K562 (cell line): ENCODE results near the gene LAMA1. TPM values are rescaled to one million over a fixed set of nuclear protein-coding genes. Genes with fewer than 3 reads are reported as not detected.

Source experiments
- ATAC-seq: fragments of 200-7000 bp; cut with Tn5 transposase; 3 replicates; pipeline ENCODE4 v1.9.1; 2020; ENCODE audit warnings: moderate library complexity
- BruUV-seq: library from RNA; stranded (reverse); fragments of 400-500 nt; replicated peaks from 2 replicates; lab custom pipeline; 2021; lab: Mats Ljungman, UMichigan
- CTCF ChIA-PET: fragments of 300-600 bp; formaldehyde crosslinking; extraction: SDS; loops from one replicate; lab custom pipeline; 2021; ENCODE audit warnings: low intra/inter-chr PET ratio; lab: Yijun Ruan, JAX
- POLR2A ChIA-PET: fragments of 300-600, 350-650 bp; sonication (Branson Sonifier 250); formaldehyde crosslinking; extraction: SDS; loops from one replicate; lab custom pipeline; 2021; ENCODE audit warnings: antibody characterized with exemption, inconsistent platforms; lab: Yijun Ruan, JAX
- DNase-seq, 4 experiments: peaks; one replicate each; pipeline versions ENCODE4 v3.0.0 to v3.0.0-alpha.2; 2011 to 2018; ENCODE audit warnings: low spot score in 3 of 4, mixed read lengths in 3 of 4; ENCODE audit errors: extremely low read depth in 1 of 4
- FAIRE-seq: peaks from 2 replicates; lab custom pipeline; 2011; peaks lifted over from hg19 to GRCh38; lab: Jason Lieb, UNC
- H2AFZ ChIP-seq: 2 replicates; pipeline ENCODE4 v1.6.0; 2011; ENCODE audit warnings: low read depth, low read length, control low read depth, inconsistent platforms
- H3K27ac ChIP-seq: fragments of 200-600 bp; 3 replicates; pipeline ENCODE4 v1.8.0; 2011; ENCODE audit warnings: low read depth, mild to moderate bottlenecking, control low read depth, inconsistent platforms, low read length, moderate library complexity, mixed read lengths; ENCODE audit errors: extremely low read depth
- H3K27me3 ChIP-seq, 2 experiments: fragments of 300-600 bp in 1 of 2; 2 replicates in 1 of 2; 3 replicates in 1 of 2; pipeline versions ENCODE4 v1.6.0 to v1.8.0; 2011; ENCODE audit warnings: inconsistent platforms in 2 of 2, low read length in 2 of 2, mild to moderate bottlenecking in 1 of 2, mixed read lengths in 1 of 2, moderate library complexity in 1 of 2; ENCODE audit not compliant: control insufficient read depth in 2 of 2, insufficient read depth in 2 of 2
- H3K36me3 ChIP-seq: fragments of 300-600 bp; 3 replicates; pipeline ENCODE4 v1.8.0; 2011; ENCODE audit warnings: mild to moderate bottlenecking, low read length, inconsistent platforms; ENCODE audit not compliant: control insufficient read depth, insufficient read depth
- H3K4me1 ChIP-seq, 2 experiments: fragments of 200-600 bp in 1 of 2; replicated peaks in 1 of 2; 2 replicates in 1 of 2; 3 replicates in 1 of 2; pipeline versions ENCODE4 v1.5.1 to v1.8.0; 2011; ENCODE audit warnings: inconsistent platforms in 2 of 2, low read length in 2 of 2, mild to moderate bottlenecking in 1 of 2, mixed read lengths in 1 of 2, moderate library complexity in 1 of 2; ENCODE audit not compliant: control insufficient read depth in 2 of 2, insufficient read depth in 2 of 2
- H3K4me2 ChIP-seq: 2 replicates; pipeline ENCODE4 v1.6.1; 2011; ENCODE audit warnings: low read length, control low read depth, inconsistent platforms, mixed read lengths; ENCODE audit not compliant: insufficient read depth
- H3K4me3 ChIP-seq: fragments of 200-600 bp; sonication (generic), shearing (Covaris generic); 2 replicates; pipeline ENCODE4 v1.5.1; 2016; ENCODE audit warnings: control low read depth, inconsistent platforms
- H3K79me2 ChIP-seq: fragments of 200-600 bp; 3 replicates; pipeline ENCODE4 v1.8.0; 2011; ENCODE audit warnings: low read length, inconsistent platforms; ENCODE audit not compliant: control insufficient read depth, insufficient read depth
- H3K9ac ChIP-seq, 2 experiments: 2 replicates each; pipeline versions ENCODE4 v1.6.0 to v1.6.1; 2011; ENCODE audit warnings: low read depth in 2 of 2, low read length in 2 of 2, control low read depth in 1 of 2, inconsistent platforms in 1 of 2, mild to moderate bottlenecking in 1 of 2, mixed read lengths in 1 of 2; ENCODE audit not compliant: insufficient read depth in 1 of 2
- H3K9me1 ChIP-seq: one replicate; pipeline ENCODE4 v1.6.0; 2011; ENCODE audit warnings: inconsistent platforms, mild to moderate bottlenecking, low read length, moderate library complexity; ENCODE audit not compliant: control insufficient read depth, insufficient read depth
- H3K9me3 ChIP-seq: replicated peaks from 2 replicates; pipeline ENCODE4 v1.5.1; 2011; ENCODE audit warnings: low read depth, low read length, inconsistent platforms; ENCODE audit not compliant: control insufficient read depth, insufficient read depth
- H4K20me1 ChIP-seq: replicated peaks from 2 replicates; pipeline ENCODE4 v1.6.1; 2011; ENCODE audit warnings: low read length, inconsistent platforms, mixed read lengths; ENCODE audit not compliant: control insufficient read depth, insufficient read depth
- CREB1 ChIP-seq, 2 experiments: sonication (generic) in 1 of 2; formaldehyde crosslinking in 1 of 2; IDR thresholded peaks; 2 replicates each; pipeline versions ENCODE4 v1.6.1 to v1.8.0; 2012 to 2022; ENCODE audit warnings: inconsistent platforms in 1 of 2, mild to moderate bottlenecking in 1 of 2, missing genetic modification reagents in 1 of 2, moderate library complexity in 1 of 2
- KDM5B ChIP-seq: fragments of 200-600 bp; sonication (generic); IDR thresholded peaks from 2 replicates; pipeline ENCODE4 v1.6.1; 2012; ENCODE audit warnings: low read depth, mild to moderate bottlenecking, moderate library complexity, low read length, control low read depth, inconsistent platforms; ENCODE audit not compliant: insufficient replicate concordance
- NFXL1 ChIP-seq: fragments of 450-650 bp; formaldehyde crosslinking; IDR thresholded peaks from 2 replicates; pipeline ENCODE4 v1.4.0; 2021; ENCODE audit warnings: mild to moderate bottlenecking
- NR2F6 ChIP-seq: fragments of 450-650 bp; formaldehyde crosslinking; IDR thresholded peaks from 2 replicates; pipeline ENCODE4 v1.4.0; 2020; ENCODE audit warnings: mild to moderate bottlenecking
- PURB ChIP-seq: sonication (generic); formaldehyde crosslinking; IDR thresholded peaks from 2 replicates; pipeline ENCODE4 v1.9.0; 2021; ENCODE audit warnings: low read depth, mild to moderate bottlenecking, missing genetic modification reagents
- TBP ChIP-seq: optimal IDR thresholded peaks from 2 replicates; pipeline ENCODE3; 2011; ENCODE audit warnings: low read depth, low read length, improper control_type of control experiment
- TFE3 ChIP-seq: fragments of 450-650 bp; formaldehyde crosslinking; IDR thresholded peaks from 2 replicates; pipeline ENCODE4 v1.4.0; 2020; ENCODE audit warnings: mild to moderate bottlenecking, mixed read lengths
- ZNF584 ChIP-seq: fragments of 200-800 bp; sonication (Bioruptor generic); IDR thresholded peaks from 2 replicates; pipeline ENCODE4 v1.6.1; 2016; ENCODE audit warnings: low read depth, mild to moderate bottlenecking, missing genetic modification characterization, missing compliant biosample characterization
- ZNF717 ChIP-seq: fragments of 250-450 bp; sonication (Bioruptor Pico); IDR thresholded peaks from 2 replicates; pipeline ENCODE4 v1.5.0; 2021
- WGBS: fragments of 100-300 bp; shearing (Covaris generic); methylation state at CpG from one replicate; pipeline ENCODE4 v1.1.6; 2016; ENCODE audit warnings: low coverage, mixed read lengths; ENCODE audit not compliant: insufficient coverage; ENCODE audit errors: missing lambda C conversion rate; 5-methylcytosine and 5-hydroxymethylcytosine counted together
- in situ Hi-C: fragments of 300-500 bp; cut with MboI; formaldehyde crosslinking; loops from 4 replicates; pipeline ENCODE4 v1.15.0; 2018; ENCODE audit warnings: inconsistent platforms, mixed read lengths
- intact Hi-C: fragments of 100-400 bp; cut with micrococcal nuclease; formaldehyde crosslinking; loops from 2 replicates; pipeline ENCODE4 v1.14.2; 2022
- polyA plus RNA-seq, 8 experiments: library from polyadenylated mRNA; depleted of rRNA in 4 of 8; stranded (reverse) in 5 of 8; unstranded in 3 of 8; fragments of >200 nt; fragmentation: Nextera tagmentation in 2 of 8; fragmentation: Illumina TruSeq in 1 of 8; extraction: Ambion mirVana in 2 of 8; extraction: Trizol in 1 of 8; gene quantifications; 2 replicates each; pipeline versions ENCODE4 v1.2.1 to v1.2.3, GENCODE V29; 2011 to 2014; ENCODE audit warnings: inconsistent platforms in 1 of 8, missing spikeins in 1 of 8
- total RNA-seq, 7 experiments: library from RNA; depleted of rRNA in 6 of 7; stranded (reverse); fragments of >200 nt in 6 of 7; fragmentation: Illumina TruSeq in 2 of 7; extraction: Trizol in 2 of 7; gene quantifications; 2 replicates each; pipeline versions ENCODE4 v1.2.1 to v1.2.3, GENCODE V29; 2011 to 2021; ENCODE audit warnings: low replicate concordance in 1 of 7

LAMA1 gene
- total and polyA plus RNA-seq, 9 of the 15 experiments (the other 6 are each of a cell fraction or from before 2014, with no cell fraction given) = 0.04 TPM; not detected in 8

- ATAC-seq (no peak), FAIRE-seq (no peak), DNase-seq (no peak)
- no peak overlapping the region for H3K4me3 ChIP-seq
- no peak overlapping the region for H3K4me2 ChIP-seq
- no peaks in the 10 kb centered on the region for H3K79me2 ChIP-seq
- WGBS = 0% methylated on average over 3 of the region's 3 CpGs
- H3K9ac ChIP-seq = no peak overlapping the region
- no peaks in the 10 kb centered on the region for H3K9me3 ChIP-seq
- no peaks in the 10 kb centered on the region for H3K36me3 ChIP-seq
- H2AFZ ChIP-seq = no peak overlapping the region
- peaks cover 0 to 8% of the 10 kb centered on the region in 2 experiments; a peak in 1 of 5 replicates for H3K4me1 ChIP-seq
- ChIA-PET CTCF (no interaction called here), POLR2A (interaction anchor here (0.5 kb wide), 1 partner anchor 64 kb away, joined by 4 read pairs; no protein-coding TSS in a partner anchor)
- in situ Hi-C loops (no loop called here), intact Hi-C loops (no loop called here)
- no peaks in the 10 kb centered on the region for H4K20me1 ChIP-seq
- H3K27ac ChIP-seq = no peak overlapping the region
- peaks cover 5 to 8% of the 10 kb centered on the region in 2 experiments; a peak in 2 of 5 replicates for H3K27me3 ChIP-seq
- no peak for TF ChIP-seq ZNF717
- no peak for TF ChIP-seq TFE3 (CRISPR knock-in tag)
- no peak for TF ChIP-seq CREB1 (IDR thresholded peaks at IDR 0.05)
- TF ChIP-seq CREB1 (CRISPR knock-in tag; IDR thresholded peaks at IDR 0.05) = no peak
- TF ChIP-seq ZNF584 (CRISPR knock-in tag) = no peak
- TF ChIP-seq NR2F6 = no peak
- no peak for TF ChIP-seq PURB
- TF ChIP-seq TBP = no peak
- TF ChIP-seq KDM5B = no peak
- TF ChIP-seq NFXL1 (CRISPR knock-in tag) = no peak
- no TSS peak for BruUV-seq
- no peaks in the 10 kb centered on the region for H3K9me1 ChIP-seq
These were observed 200.5 kb downstream of the LAMA1 start for GRCh38 chr18:6917072-6917471.
